Effector memory CD8-positive, alpha-beta T cell (primary cell): ENCODE results near the gene NAA11.

ENCODE experiments used
- ATAC-seq: fragments of 150-1000 bp; cut with Tn5 transposase; replicated peaks from 2 replicates; pipeline ENCODE4 v1.10.0; 2021; ENCODE audit warnings: mild to moderate bottlenecking, moderate library complexity
- DNase-seq, 3 experiments: peaks; one replicate each; pipeline ENCODE4 v3.0.0; 2021
- H3K27ac Mint-ChIP-seq, 2 donors: one replicate each; pipeline ENCODE4 v1.8.0; 2022; ENCODE audit warnings: mild to moderate bottlenecking in 2 of 2, mixed read lengths in 2 of 2, moderate library complexity in 2 of 2
- H3K27me3 Mint-ChIP-seq, 2 donors: one replicate each; pipeline ENCODE4 v1.8.0; 2022; ENCODE audit warnings: mixed read lengths in 2 of 2
- H3K36me3 Mint-ChIP-seq: one replicate; pipeline ENCODE4 v1.8.0; 2022; ENCODE audit warnings: mild to moderate bottlenecking, moderate library complexity, mixed read lengths; ENCODE audit not compliant: insufficient read depth
- H3K4me1 Mint-ChIP-seq, 2 donors: one replicate each; pipeline ENCODE4 v1.8.0; 2022; ENCODE audit warnings: low read depth in 2 of 2, mixed read lengths in 2 of 2
- H3K4me3 Mint-ChIP-seq, 2 donors: one replicate each; pipeline ENCODE4 v1.8.0; 2022; ENCODE audit warnings: mild to moderate bottlenecking in 2 of 2, mixed read lengths in 2 of 2, moderate library complexity in 2 of 2
- H3K9me3 Mint-ChIP-seq, 2 donors: one replicate each; pipeline ENCODE4 v1.8.0; 2022; ENCODE audit warnings: mixed read lengths in 2 of 2

The NAA11 gene

GRCh38 chr4:79267671-79268070, 58.2 kb downstream of the NAA11 start:
- H3K27ac Mint-ChIP-seq = no peak overlapping the region
- DNase-seq (no peak), ATAC-seq (no peak)
- H3K4me1 Mint-ChIP-seq = no peaks in the 10 kb centered on the region
- no peaks in the 10 kb centered on the region for H3K36me3 Mint-ChIP-seq
- H3K9me3 Mint-ChIP-seq = no peaks in the 10 kb centered on the region
- no peaks in the 10 kb centered on the region for H3K27me3 Mint-ChIP-seq
- no peak overlapping the region for H3K4me3 Mint-ChIP-seq
